ENCODE data around the gene STIMATE.

- TF ChIP-seq POLR2A (IDR thresholded peaks at IDR 0.05), result no peak
- no peak for TF ChIP-seq CTCF (IDR thresholded peaks at IDR 0.05)
- TF ChIP-seq EP300 (IDR thresholded peaks at IDR 0.05), result no peak
- no peak for TF ChIP-seq POLR2AphosphoS5 (IDR thresholded peaks at IDR 0.05)
These were observed 57.3 kb downstream of the STIMATE start for GRCh38 chr3:52839892-52840545.

Measured in stomach (tissue), 4 donors.